NCI-H345 treated with DMSO at 0.1 percent for 48 hours (cell line): ENCODE measurements around the gene JAGN1.
A peak's percentile ranks its signal among the peaks of the same experiment; 100 is the strongest.
"Not testable (repeated sequence)": the region's sequence is repeated elsewhere in the genome, so short reads cannot be mapped to it uniquely, and the experiment has no call there.

ENCODE experiments used
- DNase-seq: peaks from one replicate; lab custom pipeline; 2025; ENCODE audit not compliant: unreplicated experiment; lab: John Stamatoyannopoulos, UW

Gene JAGN1

GRCh38 chr3:9916734-9917680, 26.6 kb downstream of the JAGN1 start, which contains the start of gene IL17RC:
Gene IL17RC (plus strand): TSS chr3:9917098. CDS start chr3:9917316, 218 bp downstream.
- peak; percentile 48 for DNase-seq

GRCh38 chr3:9917820-9918219, 27.4 kb downstream of the JAGN1 start:
- no peak for DNase-seq

- DNase-seq: no peak
These were observed 28.0 kb downstream of the JAGN1 start for GRCh38 chr3:9918261-9919038.

GRCh38 chr3:9928158-9928557, 37.7 kb downstream of the JAGN1 start:
- DNase-seq: no peak

DNA sequence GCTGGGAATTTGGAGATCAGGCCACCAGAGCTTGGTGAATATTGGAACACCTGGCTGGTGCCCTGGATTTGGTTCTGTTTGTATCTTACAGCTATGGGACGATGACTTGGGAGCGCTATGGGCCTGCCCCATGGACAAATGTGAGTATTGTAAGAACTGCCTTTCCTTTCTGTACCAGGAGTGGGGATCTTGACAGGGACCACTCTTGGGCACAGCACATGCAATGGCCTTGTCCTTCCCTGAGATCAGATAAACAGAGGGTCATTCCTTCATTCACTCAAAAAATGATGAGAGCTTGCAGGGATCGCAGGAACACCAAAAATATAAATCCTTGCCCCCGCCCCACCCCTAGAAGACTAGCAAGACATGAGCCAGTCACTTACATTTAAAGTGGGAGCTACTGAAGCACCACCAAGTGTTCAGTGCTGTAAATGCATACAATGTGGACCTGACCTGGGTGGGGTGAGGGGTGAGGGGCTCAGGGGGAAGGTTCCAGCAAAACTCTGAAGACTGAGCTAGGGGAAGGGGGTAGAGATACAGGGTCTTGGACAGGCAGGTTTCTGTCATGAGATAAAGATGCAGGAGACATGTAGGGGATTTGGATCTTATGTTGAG, 40.5 kb downstream of the JAGN1 start:
- DNase-seq: no peak

GRCh38 chr3:9932535-9932842, 42.1 kb downstream of the JAGN1 start:
- DNase-seq: no peak

- DNase-seq: peak; percentile 55
These were observed 42.6 kb downstream of the JAGN1 start for GRCh38 chr3:9932843-9933560.

DNA sequence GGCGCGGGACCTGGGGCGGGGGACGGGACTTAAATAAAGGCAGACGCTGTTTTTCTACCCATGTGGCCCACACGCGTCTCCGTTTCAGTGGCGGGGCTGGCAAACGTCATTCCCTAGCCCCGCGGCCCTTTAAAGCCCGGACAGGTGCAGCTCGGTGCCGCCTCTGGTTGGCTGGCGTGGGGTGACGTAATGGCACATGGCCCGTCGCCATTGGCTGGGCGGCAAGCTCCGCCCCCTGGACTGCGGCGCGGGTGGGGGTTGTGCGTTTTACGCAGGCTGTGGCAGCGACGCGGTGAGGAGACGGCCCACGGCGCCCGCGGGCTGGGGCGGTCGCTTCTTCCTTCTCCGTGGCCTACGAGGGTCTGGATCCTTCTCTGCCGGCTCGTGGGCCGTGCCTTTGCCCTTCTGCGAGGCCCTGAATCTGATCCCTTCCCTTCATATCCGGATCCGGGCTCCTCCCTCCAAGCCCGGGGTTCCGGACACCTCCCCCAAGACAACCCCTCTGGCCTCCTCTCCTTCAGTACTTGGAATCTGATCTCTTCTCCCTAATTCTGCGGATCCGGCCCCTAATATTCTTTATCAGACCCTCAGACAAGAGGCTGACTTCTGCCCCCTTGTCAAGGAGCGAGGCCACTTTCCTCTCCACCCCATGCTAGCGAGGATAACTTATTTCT, 43.3 kb downstream of the JAGN1 start, which contains the start of gene CRELD1:
CRELD1 (plus strand) TSS at position 274 of the 674 bp plus-strand sequence. CDS start 605 bp downstream, outside the sequence.
- peak; percentile 80 for DNase-seq

GRCh38 chr3:9934235-9934621, 43.8 kb downstream of the JAGN1 start:
- no peak for DNase-seq

DNA sequence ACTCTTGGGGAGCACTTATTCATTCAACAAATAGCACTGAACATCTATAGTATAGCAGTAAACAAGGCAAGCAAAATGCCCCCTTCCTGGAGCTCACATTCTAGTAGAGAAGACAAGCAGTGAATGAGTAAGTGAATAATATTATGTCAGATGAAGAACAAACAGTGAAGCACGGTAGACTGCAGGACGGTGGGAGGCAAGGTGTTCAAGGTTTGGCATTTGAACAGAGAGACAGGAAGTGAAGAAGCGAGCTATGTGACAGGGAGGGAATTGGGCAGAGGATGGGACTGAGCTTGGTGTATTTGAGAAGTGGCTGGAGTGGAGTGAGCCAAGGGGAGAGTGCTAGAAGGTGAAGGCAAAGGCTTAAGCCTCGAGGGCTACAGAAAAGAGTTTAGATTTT, 44.6 kb downstream of the JAGN1 start:
- no peak for DNase-seq

DNA sequence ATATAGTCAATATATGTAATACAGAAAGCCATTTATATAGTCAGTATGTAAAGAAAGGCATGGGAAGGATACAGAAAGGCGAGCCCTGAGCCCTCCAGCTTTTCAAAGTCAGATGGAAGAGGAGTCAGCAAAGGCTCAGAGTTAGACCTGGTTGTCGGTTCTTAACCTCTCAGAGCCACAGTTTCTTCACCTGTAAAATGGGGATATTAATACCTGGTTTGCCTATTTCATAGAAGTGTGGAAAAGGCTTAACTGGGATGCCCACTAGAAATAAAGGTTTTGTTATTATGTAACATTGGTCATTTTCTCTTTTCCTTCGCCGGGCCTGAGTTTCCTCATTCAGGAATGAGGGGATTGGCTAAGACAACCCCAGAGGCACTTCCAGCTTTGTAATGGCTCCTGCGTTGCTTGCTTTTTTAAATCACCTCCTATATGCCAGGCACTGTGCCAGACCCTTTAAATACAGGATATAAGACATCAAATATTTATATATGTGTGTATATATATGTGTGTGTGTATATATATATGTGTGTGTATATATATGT, 45.6 kb downstream of the JAGN1 start:
- no peak for DNase-seq

GRCh38 chr3:9937486-9938238, 47.3 kb downstream of the JAGN1 start:
- no peak for DNase-seq

DNA sequence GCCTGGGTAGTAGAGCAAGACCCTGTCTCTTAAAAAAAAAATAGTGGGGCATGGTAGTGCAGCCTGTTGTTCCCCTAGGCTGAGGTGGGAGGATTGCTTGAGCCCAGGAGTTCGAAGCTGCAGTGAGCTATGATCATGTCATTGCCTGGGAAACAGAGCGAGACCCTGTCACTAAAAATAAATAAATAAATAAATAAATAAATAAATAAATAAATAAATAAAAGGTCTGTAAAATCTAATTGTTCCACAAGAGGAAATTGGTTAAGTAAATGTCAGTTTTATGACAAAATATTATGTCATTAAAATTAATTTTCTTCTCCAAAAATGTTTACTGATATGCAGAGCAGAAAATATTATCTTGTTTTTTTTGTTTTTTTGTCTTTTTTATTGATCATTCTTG, 48.6 kb downstream of the JAGN1 start:
- no peak for DNase-seq

GRCh38 chr3:9939906-9940305, 49.5 kb downstream of the JAGN1 start:
- DNase-seq: not testable (repeated sequence)

GRCh38 chr3:9940746-9941145, 50.3 kb downstream of the JAGN1 start:
- no peak for DNase-seq

GRCh38 chr3:9942164-9942563, 51.8 kb downstream of the JAGN1 start:
- DNase-seq: no peak

DNA sequence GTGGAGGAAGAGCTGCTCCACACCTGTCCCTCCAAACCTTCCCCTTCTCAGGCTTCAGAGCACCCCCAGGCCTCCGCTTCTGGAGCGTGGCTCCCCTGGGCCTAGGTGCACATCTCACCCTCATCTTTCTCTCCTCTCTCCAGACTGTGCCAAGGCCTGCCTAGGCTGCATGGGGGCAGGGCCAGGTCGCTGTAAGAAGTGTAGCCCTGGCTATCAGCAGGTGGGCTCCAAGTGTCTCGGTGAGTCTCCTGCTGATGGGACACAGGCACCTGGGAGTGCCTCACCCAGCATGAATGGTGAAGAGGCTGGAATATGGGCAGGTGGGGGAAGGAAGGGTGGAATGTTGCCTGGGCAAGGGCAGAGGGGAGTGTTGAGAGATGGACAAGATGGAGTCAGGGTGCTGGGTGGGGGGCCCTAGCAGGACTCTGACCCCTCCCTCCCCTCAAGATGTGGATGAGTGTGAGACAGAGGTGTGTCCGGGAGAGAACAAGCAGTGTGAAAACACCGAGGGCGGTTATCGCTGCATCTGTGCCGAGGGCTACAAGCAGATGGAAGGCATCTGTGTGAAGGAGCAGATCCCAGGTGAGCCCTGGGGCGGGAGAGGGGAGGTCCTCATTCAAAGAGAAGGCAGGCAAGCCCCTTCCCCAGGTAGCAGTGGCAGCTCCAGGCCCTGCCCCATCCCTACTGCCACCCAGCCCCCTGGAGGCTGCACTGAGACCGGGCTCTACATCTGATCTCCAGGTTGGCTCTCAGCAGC, 52.7 kb downstream of the JAGN1 start:
- DNase-seq: no peak
